OCI-LY3 (cell line): ENCODE data around the gene BTG2.

Experiments used
- CTCF ChIP-seq: fragments of 200-600, 300-600 bp; sonication (generic); IDR thresholded peaks from 2 replicates; pipeline ENCODE4 v1.5.1; 2014; ENCODE audit warnings: antibody characterized with exemption, low read length, low read depth
- EZH2phosphoT487 ChIP-seq: fragments of 200-600 bp; shearing (Covaris generic); IDR thresholded peaks from 2 replicates; pipeline ENCODE4 v1.6.1; 2018; ENCODE audit warnings: antibody characterized with exemption, mixed run types, low read depth

GRCh38 chr1:203305809-203306088 is 430 bp downstream of the BTG2 start:
- TF ChIP-seq CTCF (no peak), EZH2phosphoT487 (no peak)
